Osteocyte (in vitro differentiated cells): ENCODE data around the gene MAPK11. TPM values are rescaled to one million over a fixed set of nuclear protein-coding genes. Genes with fewer than 3 reads are reported as not detected.

Experiments used
- DNase-seq: peaks from one replicate; pipeline ENCODE4 v3.0.0; 2021; ENCODE audit warnings: mixed read lengths; ENCODE audit not compliant: unreplicated experiment; ENCODE audit errors: extremely low spot score
- H3K27ac Mint-ChIP-seq: one replicate; pipeline ENCODE4 v1.8.0; 2021; ENCODE audit warnings: mild to moderate bottlenecking, mixed read lengths; ENCODE audit not compliant: unreplicated experiment
- H3K27me3 Mint-ChIP-seq: one replicate; pipeline ENCODE4 v1.8.0; 2021; ENCODE audit warnings: mixed read lengths; ENCODE audit not compliant: unreplicated experiment
- H3K36me3 Mint-ChIP-seq: one replicate; pipeline ENCODE4 v1.8.0; 2021; ENCODE audit warnings: mixed read lengths; ENCODE audit not compliant: unreplicated experiment
- H3K4me1 Mint-ChIP-seq: one replicate; pipeline ENCODE4 v1.8.0; 2021; ENCODE audit warnings: mixed read lengths; ENCODE audit not compliant: unreplicated experiment
- H3K4me3 Mint-ChIP-seq: one replicate; pipeline ENCODE4 v1.8.0; 2021; ENCODE audit warnings: mild to moderate bottlenecking, moderate library complexity, mixed read lengths; ENCODE audit not compliant: unreplicated experiment
- H3K9me3 Mint-ChIP-seq: one replicate; pipeline ENCODE4 v1.8.0; 2021; ENCODE audit warnings: mixed read lengths; ENCODE audit not compliant: unreplicated experiment
- total RNA-seq: library from RNA; stranded (reverse); gene quantifications from 2 replicates; pipeline ENCODE4 v1.2.1, GENCODE V29; 2021
- TF ChIP-seq, protein P1 (sequence below): fragments of 200-600 bp; sonication (generic); IDR thresholded peaks from 2 replicates; pipeline ENCODE4 v1.5.0; 2021; ENCODE audit warnings: antibody characterized with exemption, mild to moderate bottlenecking, moderate library complexity

Gene MAPK11
- total RNA-seq, 1 donor from 2014 or later: 6.4 TPM

DNA sequence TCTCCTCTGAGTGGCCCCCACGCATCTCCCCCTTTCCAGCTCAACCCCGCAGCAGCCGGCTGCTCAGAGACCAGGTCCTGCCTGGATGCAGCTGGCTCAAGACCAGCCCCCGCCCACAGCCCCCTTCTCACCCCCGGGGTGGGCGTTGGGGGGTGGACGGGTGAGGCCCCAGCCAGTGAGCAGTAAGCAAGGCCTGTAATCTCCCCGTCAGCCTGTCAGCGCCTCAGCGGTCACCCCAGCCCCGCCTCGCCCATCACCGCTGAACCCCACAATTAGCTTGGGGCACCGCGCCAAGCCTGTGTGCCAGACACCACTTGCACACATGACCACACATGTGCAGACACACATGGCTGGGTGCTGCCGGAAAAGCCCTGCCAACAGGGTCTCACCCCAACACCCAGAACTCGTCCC lies 31.4 kb upstream of the MAPK11 start:
- peaks cover 4% of the 10 kb centered on the region for H3K36me3 Mint-ChIP-seq
- no peaks in the 10 kb centered on the region for H3K9me3 Mint-ChIP-seq
- TF ChIP-seq, protein P1, sequence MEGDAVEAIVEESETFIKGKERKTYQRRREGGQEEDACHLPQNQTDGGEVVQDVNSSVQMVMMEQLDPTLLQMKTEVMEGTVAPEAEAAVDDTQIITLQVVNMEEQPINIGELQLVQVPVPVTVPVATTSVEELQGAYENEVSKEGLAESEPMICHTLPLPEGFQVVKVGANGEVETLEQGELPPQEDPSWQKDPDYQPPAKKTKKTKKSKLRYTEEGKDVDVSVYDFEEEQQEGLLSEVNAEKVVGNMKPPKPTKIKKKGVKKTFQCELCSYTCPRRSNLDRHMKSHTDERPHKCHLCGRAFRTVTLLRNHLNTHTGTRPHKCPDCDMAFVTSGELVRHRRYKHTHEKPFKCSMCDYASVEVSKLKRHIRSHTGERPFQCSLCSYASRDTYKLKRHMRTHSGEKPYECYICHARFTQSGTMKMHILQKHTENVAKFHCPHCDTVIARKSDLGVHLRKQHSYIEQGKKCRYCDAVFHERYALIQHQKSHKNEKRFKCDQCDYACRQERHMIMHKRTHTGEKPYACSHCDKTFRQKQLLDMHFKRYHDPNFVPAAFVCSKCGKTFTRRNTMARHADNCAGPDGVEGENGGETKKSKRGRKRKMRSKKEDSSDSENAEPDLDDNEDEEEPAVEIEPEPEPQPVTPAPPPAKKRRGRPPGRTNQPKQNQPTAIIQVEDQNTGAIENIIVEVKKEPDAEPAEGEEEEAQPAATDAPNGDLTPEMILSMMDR: no peak
- H3K4me3 Mint-ChIP-seq: no peak overlapping the region
- no peaks in the 10 kb centered on the region for H3K27me3 Mint-ChIP-seq
- peak overlapping the region; percentile 50 for H3K27ac Mint-ChIP-seq
- no peak for DNase-seq
- H3K4me1 Mint-ChIP-seq: peaks cover 76% of the 10 kb centered on the region

DNA sequence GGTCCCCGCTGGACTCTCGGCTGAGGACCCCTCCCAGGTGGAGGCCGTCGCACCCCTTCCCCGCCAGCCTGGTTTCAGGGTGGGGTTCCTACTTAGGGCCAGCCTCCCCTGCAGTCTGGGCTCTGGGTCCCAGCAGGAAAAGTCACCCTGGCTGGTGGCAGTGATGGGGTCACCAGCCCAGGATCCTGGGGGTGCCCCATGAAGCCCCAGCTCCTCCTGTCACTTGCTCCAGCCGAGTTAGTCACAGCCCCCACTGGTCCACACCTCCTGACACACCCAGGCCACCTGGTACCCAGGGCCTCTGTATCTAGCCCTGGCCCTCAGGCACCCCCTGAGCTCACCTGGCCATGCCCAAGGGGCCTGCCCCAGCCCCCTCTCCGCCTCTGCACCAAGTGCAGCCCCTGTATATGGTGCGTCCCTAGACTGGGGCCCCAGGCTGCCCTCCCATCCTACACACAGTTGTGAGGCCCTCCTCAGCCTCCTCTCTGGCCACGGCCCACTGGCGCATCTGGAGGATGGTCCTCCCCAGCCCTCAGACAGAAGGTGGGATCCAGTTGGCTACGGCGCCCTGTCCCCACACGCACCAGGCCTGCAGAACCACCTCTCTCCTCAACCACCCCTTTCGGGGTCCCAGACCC lies 30.6 kb upstream of the MAPK11 start:
- TF ChIP-seq, protein P1: no peak
- peaks cover 4% of the 10 kb centered on the region for H3K36me3 Mint-ChIP-seq
- H3K27me3 Mint-ChIP-seq: no peaks in the 10 kb centered on the region
- H3K4me3 Mint-ChIP-seq: peak overlapping the region; percentile 18
- DNase-seq: no peak
- H3K27ac Mint-ChIP-seq: peak overlapping the region; percentile 52
- no peaks in the 10 kb centered on the region for H3K9me3 Mint-ChIP-seq
- peaks cover 78% of the 10 kb centered on the region for H3K4me1 Mint-ChIP-seq

DNA sequence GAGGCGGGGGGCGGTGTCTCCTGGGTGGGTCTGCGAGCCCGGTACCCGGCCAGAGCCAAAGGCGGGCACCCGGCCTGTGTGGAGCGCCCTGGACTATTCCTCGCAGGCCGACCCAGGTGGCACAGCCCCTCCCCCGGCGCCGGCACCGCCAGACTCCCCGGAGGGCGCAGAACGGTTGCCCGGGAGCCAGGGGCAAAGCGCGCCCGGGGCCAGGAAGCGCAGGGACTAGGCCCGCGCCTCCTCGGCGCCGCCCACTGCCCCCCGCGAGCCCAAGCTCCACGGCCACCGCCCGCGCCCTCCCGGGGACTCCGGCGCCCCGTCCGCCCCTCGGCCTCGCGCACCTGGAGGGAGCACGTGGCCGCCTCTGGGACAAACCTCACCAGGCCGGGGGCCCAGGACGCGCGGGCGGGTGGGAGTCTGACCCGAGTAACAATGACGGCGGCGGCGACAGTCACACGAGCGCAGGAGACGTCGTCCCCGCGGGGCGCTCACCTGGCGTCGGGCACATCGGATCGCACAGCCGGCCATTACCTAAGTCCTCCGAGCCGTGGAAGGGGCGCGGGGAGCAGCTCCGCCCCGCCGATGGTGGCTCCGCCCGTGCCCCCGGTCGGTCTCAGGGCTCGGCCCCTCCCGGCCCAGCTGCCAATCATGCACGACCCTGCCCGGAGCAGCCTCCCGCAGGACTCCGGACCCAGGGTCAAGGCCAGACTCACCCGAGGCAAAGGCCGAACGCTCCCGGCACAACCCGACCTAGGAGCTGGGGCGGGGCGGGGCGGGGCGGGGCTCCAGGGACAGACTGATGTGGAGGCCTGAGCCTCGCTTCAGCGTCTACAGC lies 29.8 kb upstream of the MAPK11 start:
- Mint-ChIP-seq H3K9me3 (no peaks in the 10 kb centered on the region), H3K4me1 (peaks cover 78% of the 10 kb centered on the region), H3K27ac (no peak overlapping the region), H3K4me3 (no peak overlapping the region), H3K36me3 (peaks cover 4% of the 10 kb centered on the region), H3K27me3 (no peaks in the 10 kb centered on the region)
- TF ChIP-seq, protein P1: no peak
- no peak for DNase-seq

DNA sequence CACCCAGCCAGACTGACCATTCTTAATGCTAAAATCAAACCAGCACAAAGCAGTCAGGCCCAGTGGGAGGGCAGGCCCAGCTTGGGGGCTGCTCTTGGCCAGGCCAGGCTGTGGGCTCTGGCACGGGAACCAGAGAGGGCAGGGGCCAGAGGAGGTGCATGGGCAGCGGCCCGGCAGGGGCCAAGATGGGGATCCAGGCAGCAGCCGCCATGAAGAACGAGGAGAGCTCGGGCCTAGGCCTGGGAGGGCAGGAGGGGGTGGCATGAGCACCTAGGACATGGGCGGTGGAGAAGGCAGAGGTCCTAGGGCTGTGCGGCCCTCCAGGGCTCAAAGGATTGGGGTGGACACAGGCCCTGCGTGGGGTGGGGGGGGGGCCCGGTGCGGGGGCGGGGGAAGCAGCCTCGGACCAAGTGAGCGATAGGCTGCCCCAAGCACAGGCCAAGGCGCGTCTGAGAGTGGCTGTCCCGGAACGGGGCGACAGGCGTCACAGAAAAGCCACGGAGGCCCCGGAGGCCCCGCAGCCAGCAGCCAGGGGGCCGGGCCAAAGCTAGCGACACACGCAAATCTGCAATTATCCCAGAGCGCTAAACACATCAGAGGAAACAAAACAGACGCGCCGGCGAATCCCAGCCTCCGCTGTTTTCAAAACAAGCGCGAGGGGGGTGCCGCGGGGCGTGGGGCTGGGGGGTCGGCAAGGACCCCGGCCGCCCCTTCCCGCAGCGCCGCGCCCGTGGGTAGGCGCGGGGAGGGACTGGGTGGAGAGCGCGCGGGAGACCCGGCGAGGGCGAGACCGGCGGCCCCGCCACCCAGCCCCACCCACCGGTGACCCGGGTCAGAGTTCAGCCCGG lies 29.0 kb upstream of the MAPK11 start:
- Mint-ChIP-seq H3K4me3 (no peak overlapping the region), H3K36me3 (peaks cover 4% of the 10 kb centered on the region), H3K4me1 (peaks cover 79% of the 10 kb centered on the region), H3K9me3 (no peaks in the 10 kb centered on the region), H3K27me3 (no peaks in the 10 kb centered on the region), H3K27ac (no peak overlapping the region)
- no peak for DNase-seq
- TF ChIP-seq, protein P1: no peak

DNA sequence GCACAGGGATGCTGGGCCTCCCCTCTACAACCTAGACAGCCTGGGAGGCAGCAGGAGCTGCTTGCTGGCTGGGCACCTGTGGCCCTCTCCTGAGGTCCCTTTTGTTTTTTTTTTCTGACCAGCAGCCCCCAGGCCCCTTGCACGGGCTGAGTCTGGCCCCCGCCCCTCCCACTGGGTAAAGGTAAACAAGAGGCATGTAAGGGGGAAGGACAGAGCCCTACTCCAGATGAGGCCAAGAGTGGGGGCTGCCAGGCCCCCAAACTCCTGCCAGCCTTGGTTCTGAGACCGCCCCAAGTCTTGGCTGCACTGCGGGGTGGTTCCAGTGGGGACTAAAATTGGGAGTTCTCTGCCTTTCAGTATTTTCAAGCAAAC lies 28.1 kb upstream of the MAPK11 start:
- no peak overlapping the region for H3K4me3 Mint-ChIP-seq
- H3K9me3 Mint-ChIP-seq: no peaks in the 10 kb centered on the region
- TF ChIP-seq, protein P1: no peak
- peaks cover 76% of the 10 kb centered on the region for H3K4me1 Mint-ChIP-seq
- peak overlapping the region; percentile 70 for H3K27ac Mint-ChIP-seq
- no peak for DNase-seq
- no peaks in the 10 kb centered on the region for H3K27me3 Mint-ChIP-seq
- peaks cover 4% of the 10 kb centered on the region for H3K36me3 Mint-ChIP-seq
